Astrocyte (in vitro differentiated cells and primary cell): Measurements from ENCODE around the gene PTPRN2. TPM values are rescaled to one million over a fixed set of nuclear protein-coding genes. Genes with fewer than 3 reads are reported as not detected.

ENCODE experiments used
- DNase-seq: peaks from one replicate; pipeline ENCODE4 v3.0.0-alpha.2; 2010; ENCODE audit warnings: low read depth
- FAIRE-seq: peaks from 2 replicates; lab custom pipeline; 2011; peaks lifted over from hg19 to GRCh38; lab: Jason Lieb, UNC
- H2AFZ ChIP-seq: 2 replicates; pipeline ENCODE4 v1.6.0; 2012; ENCODE audit warnings: low read depth, low read length, inconsistent platforms
- H3K27ac ChIP-seq: 2 replicates; pipeline ENCODE4 v1.5.1; 2011; ENCODE audit warnings: low read depth, low read length, inconsistent platforms
- H3K27me3 ChIP-seq: 2 replicates; pipeline ENCODE4 v1.6.0; 2011; ENCODE audit warnings: low read length, inconsistent platforms; ENCODE audit not compliant: insufficient read depth
- H3K36me3 ChIP-seq: 2 replicates; pipeline ENCODE4 v1.5.1; 2011; ENCODE audit warnings: low read length, inconsistent platforms; ENCODE audit not compliant: insufficient read depth
- H3K4me1 ChIP-seq: 2 replicates; pipeline ENCODE4 v1.5.1; 2011; ENCODE audit warnings: low read length, inconsistent platforms; ENCODE audit not compliant: insufficient read depth
- H3K4me2 ChIP-seq: 2 replicates; pipeline ENCODE4 v1.6.0; 2012; ENCODE audit warnings: low read length, inconsistent platforms
- H3K4me3 ChIP-seq: 2 replicates; pipeline ENCODE4 v1.5.1; 2011; ENCODE audit warnings: low read depth, mild to moderate bottlenecking, low read length, inconsistent platforms; ENCODE audit not compliant: insufficient read depth
- H3K79me2 ChIP-seq: 2 replicates; pipeline ENCODE4 v1.6.0; 2012; ENCODE audit warnings: mild to moderate bottlenecking, low read length, inconsistent platforms; ENCODE audit not compliant: insufficient read depth
- H3K9ac ChIP-seq: 2 replicates; pipeline ENCODE4 v1.6.0; 2012; ENCODE audit warnings: mild to moderate bottlenecking, low read length, inconsistent platforms
- H3K9me3 ChIP-seq: 2 replicates; pipeline ENCODE4 v1.5.1; 2012; ENCODE audit warnings: low read depth, mild to moderate bottlenecking, low read length, inconsistent platforms; ENCODE audit not compliant: insufficient read depth
- H4K20me1 ChIP-seq: 2 replicates; pipeline ENCODE4 v1.6.0; 2012; ENCODE audit warnings: low read length, inconsistent platforms; ENCODE audit not compliant: insufficient read depth
- H3K27ac Mint-ChIP-seq: one replicate; pipeline ENCODE4 v1.8.0; 2021; ENCODE audit warnings: mild to moderate bottlenecking, mixed read lengths; ENCODE audit not compliant: unreplicated experiment
- H3K27me3 Mint-ChIP-seq: one replicate; pipeline ENCODE4 v1.8.0; 2021; ENCODE audit warnings: low read depth, mixed read lengths; ENCODE audit not compliant: unreplicated experiment
- H3K36me3 Mint-ChIP-seq: one replicate; pipeline ENCODE4 v1.8.0; 2021; ENCODE audit warnings: low read depth, mixed read lengths; ENCODE audit not compliant: unreplicated experiment
- H3K4me1 Mint-ChIP-seq: one replicate; pipeline ENCODE4 v1.8.0; 2021; ENCODE audit warnings: low read depth, mixed read lengths; ENCODE audit not compliant: unreplicated experiment
- H3K4me3 Mint-ChIP-seq: one replicate; pipeline ENCODE4 v1.8.0; 2021; ENCODE audit warnings: mild to moderate bottlenecking, moderate library complexity, mixed read lengths; ENCODE audit not compliant: unreplicated experiment
- H3K9me3 Mint-ChIP-seq: one replicate; pipeline ENCODE4 v1.8.0; 2021; ENCODE audit warnings: mild to moderate bottlenecking, mixed read lengths; ENCODE audit not compliant: unreplicated experiment
- CTCF ChIP-seq: IDR thresholded peaks from 2 replicates; pipeline ENCODE4 v1.5.1; 2011; ENCODE audit warnings: low read depth, mild to moderate bottlenecking, inconsistent platforms, low read length, moderate library complexity; ENCODE audit not compliant: insufficient read depth
- EZH2 ChIP-seq: IDR thresholded peaks from 2 replicates; pipeline ENCODE4 v1.6.1; 2012; ENCODE audit warnings: mild to moderate bottlenecking, low read length, inconsistent platforms; ENCODE audit not compliant: insufficient read depth
- total RNA-seq: library from RNA; stranded (reverse); gene quantifications from 2 replicates; pipeline ENCODE4 v1.2.1, GENCODE V29; 2021

PTPRN2 gene
- total RNA-seq, 1 donor from 2014 or later = 0.09 TPM

DNA sequence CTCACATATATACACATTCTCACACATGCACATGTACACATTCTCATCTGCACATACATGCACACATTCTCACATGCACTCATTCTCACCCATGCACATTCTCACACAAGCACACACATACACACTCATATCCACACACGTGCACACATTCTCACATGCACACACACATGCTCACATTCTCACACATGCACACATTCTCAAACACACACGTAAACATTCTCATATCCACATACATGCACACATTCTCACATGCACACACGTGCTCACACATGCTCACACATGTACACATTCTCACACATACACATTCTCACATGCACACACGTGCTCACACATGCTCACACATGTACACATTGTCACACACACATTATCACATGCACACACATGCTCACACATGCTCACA lies 260.6 kb downstream of the PTPRN2 start:
- Mint-ChIP-seq H3K36me3 (no peaks in the 10 kb centered on the region), H3K27ac (no peak overlapping the region), H3K9me3 (peaks cover 22% of the 10 kb centered on the region), H3K4me3 (no peak overlapping the region), H3K27me3 (no peaks in the 10 kb centered on the region), H3K4me1 (no peaks in the 10 kb centered on the region)
- no peak for FAIRE-seq
- Histone ChIP-seq H3K9ac (no peak overlapping the region), H3K4me1 (no peaks in the 10 kb centered on the region), H3K79me2 (no peaks in the 10 kb centered on the region), H2AFZ (no peak overlapping the region), H3K36me3 (no peaks in the 10 kb centered on the region), H3K27ac (no peak overlapping the region), H3K9me3 (peaks cover 17% of the 10 kb centered on the region), H3K4me3 (no peak overlapping the region), H3K4me2 (no peak overlapping the region), H3K27me3 (no peaks in the 10 kb centered on the region), H4K20me1 (no peaks in the 10 kb centered on the region)
- TF ChIP-seq EZH2 (no peak), CTCF (no peak)
- no peak for DNase-seq

GRCh38 chr7:158325530-158326381 lies 261.9 kb downstream of the PTPRN2 start:
- no peaks in the 10 kb centered on the region for H3K27me3 ChIP-seq
- Mint-ChIP-seq H3K4me3 (no peak overlapping the region), H3K27ac (no peak overlapping the region), H3K9me3 (peaks cover 23% of the 10 kb centered on the region), H3K27me3 (no peaks in the 10 kb centered on the region), H3K4me1 (no peaks in the 10 kb centered on the region), H3K36me3 (no peaks in the 10 kb centered on the region)
- H2AFZ ChIP-seq = peak overlapping the region; percentile 26
- H3K4me2 ChIP-seq = peak overlapping the region; percentile 15
- no peaks in the 10 kb centered on the region for H3K4me1 ChIP-seq
- no peaks in the 10 kb centered on the region for H3K36me3 ChIP-seq
- peak; percentile 24 for TF ChIP-seq CTCF
- no peak for TF ChIP-seq EZH2
- peaks cover 15% of the 10 kb centered on the region for H3K9me3 ChIP-seq
- no peak for FAIRE-seq
- no peak overlapping the region for H3K4me3 ChIP-seq
- H3K9ac ChIP-seq = no peak overlapping the region
- DNase-seq = peak; percentile 11
- no peaks in the 10 kb centered on the region for H4K20me1 ChIP-seq
- H3K27ac ChIP-seq = no peak overlapping the region
- no peaks in the 10 kb centered on the region for H3K79me2 ChIP-seq
